Esophagus (tissue), 2 donors: ENCODE measurements around the gene THBD. TPM values are rescaled to one million over a fixed set of nuclear protein-coding genes. Genes with fewer than 3 reads are reported as not detected.

Experiments used
- H3K27ac ChIP-seq, 2 donors: one replicate each; pipeline ENCODE4 v1.5.1; 2013; ENCODE audit warnings: low read depth in 2 of 2, mild to moderate bottlenecking in 2 of 2, inconsistent platforms in 1 of 2, low read length in 1 of 2, moderate library complexity in 1 of 2
- H3K27me3 ChIP-seq, 2 donors: one replicate each; pipeline ENCODE4 v1.6.1; 2013; ENCODE audit warnings: low read length in 2 of 2, control low read depth in 1 of 2, mild to moderate bottlenecking in 1 of 2; ENCODE audit not compliant: insufficient read depth in 2 of 2, control insufficient read depth in 1 of 2
- H3K36me3 ChIP-seq, 2 donors: one replicate each; pipeline ENCODE4 v1.6.1; 2013; ENCODE audit warnings: low read length in 1 of 2; ENCODE audit not compliant: control insufficient read depth in 2 of 2, insufficient read depth in 2 of 2
- H3K4me1 ChIP-seq, 2 donors: one replicate each; pipeline ENCODE4 v1.6.1; 2013; ENCODE audit warnings: low read length in 1 of 2; ENCODE audit not compliant: control insufficient read depth in 2 of 2, insufficient read depth in 2 of 2
- H3K4me3 ChIP-seq, 2 donors: one replicate each; pipeline ENCODE4 v1.5.1; 2013; ENCODE audit warnings: low read length in 2 of 2, mild to moderate bottlenecking in 2 of 2, low read depth in 1 of 2, moderate library complexity in 1 of 2
- H3K9me3 ChIP-seq, 2 donors: one replicate each; pipeline ENCODE4 v1.6.1; 2013; ENCODE audit warnings: mild to moderate bottlenecking in 2 of 2, low read depth in 1 of 2, low read length in 1 of 2, moderate library complexity in 1 of 2; ENCODE audit not compliant: control insufficient read depth in 2 of 2, insufficient read depth in 1 of 2
- WGBS, 2 donors: extraction: QIAGEN DNeasy Blood & Tissue Kit; methylation state at CpG; one replicate each; pipeline ENCODE4 v1.1.7; 2013; 5-methylcytosine and 5-hydroxymethylcytosine counted together
- polyA plus RNA-seq, 2 donors: library from polyadenylated mRNA; stranded (reverse); fragments of 200-250 nt; gene quantifications; one replicate each; pipeline ENCODE4 v1.2.3, GENCODE V29; 2013
- donor health status: healthy with polysubstance abuse.
- donor health status: Bipolar disorder and iron deficiency.

Gene THBD
- polyA plus RNA-seq, 2 donors = 9.5 to 29.7 TPM

DNA sequence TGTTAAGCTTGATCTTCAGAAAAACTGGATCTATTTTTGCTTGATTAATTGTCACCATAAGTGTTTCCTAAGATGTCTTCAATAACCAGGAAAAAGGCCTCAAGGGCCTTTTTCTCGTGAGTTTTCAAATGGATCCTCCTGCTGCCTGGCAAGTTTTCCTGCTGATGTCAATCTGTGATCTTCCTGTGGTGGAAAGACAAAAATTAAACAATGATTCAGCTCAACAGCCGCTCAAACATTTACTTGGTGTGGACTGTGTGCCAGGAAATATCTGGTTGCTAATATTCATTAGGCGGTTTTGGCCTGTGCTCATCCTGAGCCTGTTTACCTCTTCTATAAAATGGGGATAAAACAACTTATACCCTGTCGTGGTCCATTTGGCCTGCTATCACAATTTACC, 49.7 kb downstream of the THBD start:
- Histone ChIP-seq H3K36me3 (no peaks in the 10 kb centered on the region), H3K27ac (no peak overlapping the region), H3K27me3 (no peaks in the 10 kb centered on the region), H3K9me3 (peaks cover 0 to 3% of the 10 kb centered on the region in 2 donors), H3K4me1 (no peaks in the 10 kb centered on the region), H3K4me3 (no peak overlapping the region)
- 42 to 51% methylated on average over 4 of the region's 4 CpGs for WGBS, 2 donors

- H3K27me3 ChIP-seq = no peaks in the 10 kb centered on the region
- no peaks in the 10 kb centered on the region for H3K36me3 ChIP-seq
- H3K27ac ChIP-seq = no peak overlapping the region
- H3K4me1 ChIP-seq = no peaks in the 10 kb centered on the region
- peaks cover 0 to 3% of the 10 kb centered on the region in 2 donors for H3K9me3 ChIP-seq
- WGBS, 2 donors = 83 to 95% methylated on average over 2 of the region's 2 CpGs
- no peak overlapping the region for H3K4me3 ChIP-seq
Observed at GRCh38 chr20:22998476-22998875, 51.0 kb downstream of the THBD start.

GRCh38 chr20:22995923-22996322, 53.5 kb downstream of the THBD start:
- H3K27ac ChIP-seq = no peak overlapping the region
- 50 to 62% methylated on average over 1 of the region's 1 CpG for WGBS, 2 donors
- H3K27me3 ChIP-seq = no peaks in the 10 kb centered on the region
- H3K9me3 ChIP-seq = peaks cover 0 to 3% of the 10 kb centered on the region in 2 donors
- no peak overlapping the region for H3K4me3 ChIP-seq
- no peaks in the 10 kb centered on the region for H3K4me1 ChIP-seq
- H3K36me3 ChIP-seq = no peaks in the 10 kb centered on the region

Other genes with a start within 250 kb of the THBD start
- gene SSTR4, start 14.4 kb downstream of the THBD start, polyA plus RNA-seq = not detected
- gene CD93, start 36.7 kb upstream of the THBD start, polyA plus RNA-seq = 1 to 10 TPM; 1.8 to 2.8 TPM